Measurements from ENCODE around the gene ILF2. TPM values are rescaled to one million over a fixed set of nuclear protein-coding genes. Genes with fewer than 3 reads are reported as not detected.

Gene ILF2
- total and polyA plus RNA-seq, 2 of the 13 experiments (the other 11 are each of a cell fraction or from before 2014, with no cell fraction given) = 292 to 366 TPM

- peaks cover 23 to 82% of the 10 kb centered on the region in 2 experiments for H3K36me3 ChIP-seq (replicated peaks in 1 of 2; ENCODE audit: control insufficient read depth in 1 of 2, insufficient read depth in 2 of 2, low read length in 2 of 2)
- no TSS peak for BruUV-seq (replicated peaks)
These were observed 31.5 kb downstream of the ILF2 start for GRCh38 chr1:153639280-153639679.

More at GRCh38 chr1:153639280-153639679, 31.5 kb downstream of the ILF2 start:
- ATAC-seq = no peak
- Histone ChIP-seq H3K27ac (ENCODE audit: extremely low read length, insufficient read depth, low read length) (no peak overlapping the region), H3K27me3 (ENCODE audit: control insufficient read depth in 1 of 2, insufficient read depth in 2 of 2, low read length in 2 of 2) (no peaks in the 10 kb centered on the region), H3K4me1 (ENCODE audit: insufficient read depth, low read length) (peaks cover 30% of the 10 kb centered on the region), H4K20me1 (ENCODE audit: insufficient read depth, low read length) (peaks cover 13% of the 10 kb centered on the region), H3K9ac (ENCODE audit: insufficient read depth, low read depth, low read length) (no peak overlapping the region), H3K4me2 (ENCODE audit: low read depth, low read length) (no peak overlapping the region), H3K79me2 (ENCODE audit: insufficient read depth, low read length) (peaks cover 34% of the 10 kb centered on the region), H2AFZ (ENCODE audit: low read length) (no peak overlapping the region), H3K9me3 (ENCODE audit: low read length) (no peaks in the 10 kb centered on the region), H3K4me3 (replicated peaks in 1 of 3; ENCODE audit: insufficient read depth in 1 of 3, low read depth in 2 of 3, low read length in 3 of 3) (no peak overlapping the region)
- in situ Hi-C loops (cut with HindIII; ENCODE audit: extremely low pct_ligation_motif_present, low pct_unique_long_range_greater_than_20kb) (no loop called here), intact Hi-C loops (cut with micrococcal nuclease; ENCODE audit: unreplicated experiment) (no loop called here)
- ChIA-PET CTCF (ENCODE audit: low intra/inter-chr PET ratio, low total read pairs) (no interaction called here), POLR2A (interaction anchor here (0.5 to 3.6 kb wide), 3 partner anchors 12 to 348 kb away, joined by 3 to 16 read pairs (median 3); partner anchors contain the start of genes S100A1 and S100A13)
- TF ChIP-seq HES4 (CRISPR knock-in tag; IDR thresholded peaks at IDR 0.05; ENCODE audit: borderline replicate concordance) (no peak), ZNF280B (CRISPR knock-in tag; IDR thresholded peaks at IDR 0.05; ENCODE audit: borderline replicate concordance) (no peak), ZNF460 (CRISPR knock-in tag; IDR thresholded peaks at IDR 0.05; ENCODE audit: borderline replicate concordance) (no peak), EED (CRISPR knock-in tag; IDR thresholded peaks at IDR 0.05) (no peak), ZNF616 (CRISPR knock-in tag; IDR thresholded peaks at IDR 0.05; ENCODE audit: low read depth) (no peak), MED13 (CRISPR knock-in tag; IDR thresholded peaks at IDR 0.05) (no peak), XBP1 (CRISPR knock-in tag; IDR thresholded peaks at IDR 0.05) (no peak), ZNF530 (CRISPR knock-in tag; IDR thresholded peaks at IDR 0.05; ENCODE audit: low read depth) (no peak), BCL6 (CRISPR knock-in tag; IDR thresholded peaks at IDR 0.05) (no peak), NR1H2 (CRISPR knock-in tag; IDR thresholded peaks at IDR 0.05; ENCODE audit: borderline replicate concordance, low read depth) (no peak), PRDM4 (CRISPR knock-in tag; IDR thresholded peaks at IDR 0.05; ENCODE audit: borderline replicate concordance) (no peak), ZNF724P (CRISPR knock-in tag; IDR thresholded peaks at IDR 0.05; ENCODE audit: borderline replicate concordance) (no peak), ARHGAP35 (CRISPR knock-in tag; IDR thresholded peaks at IDR 0.05; ENCODE audit: borderline replicate concordance) (no peak), CAMTA2 (CRISPR knock-in tag; IDR thresholded peaks at IDR 0.05; ENCODE audit: borderline replicate concordance) (no peak), PHF5A (CRISPR knock-in tag; IDR thresholded peaks at IDR 0.05; ENCODE audit: low read depth, unreplicated experiment) (no peak), SAP130 (CRISPR knock-in tag; IDR thresholded peaks at IDR 0.05; ENCODE audit: low read depth) (no peak), ZKSCAN8 (CRISPR knock-in tag; IDR thresholded peaks at IDR 0.05; ENCODE audit: borderline replicate concordance) (no peak), ZNF354B (CRISPR knock-in tag; IDR thresholded peaks at IDR 0.05) (no peak), ZNF382 (CRISPR knock-in tag; IDR thresholded peaks at IDR 0.05; ENCODE audit: borderline replicate concordance) (no peak)
- WGBS (ENCODE audit: low lambda C conversion rate) = 94% methylated on average over 3 of the region's 3 CpGs
- DNase-seq (ENCODE audit: low spot score) = no peak
- FAIRE-seq = no peak
